K562 (cell line): ENCODE data around the gene PSME1. TPM values are rescaled to one million over a fixed set of nuclear protein-coding genes. Genes with fewer than 3 reads are reported as not detected.

Experiments
- ATAC-seq: fragments of 200-7000 bp; cut with Tn5 transposase; 3 replicates; pipeline ENCODE4 v1.9.1; 2020; ENCODE audit warnings: moderate library complexity
- BruUV-seq: library from RNA; stranded (reverse); fragments of 400-500 nt; replicated peaks from 2 replicates; lab custom pipeline; 2021; lab: Mats Ljungman, UMichigan
- CTCF ChIA-PET: fragments of 300-600 bp; formaldehyde crosslinking; extraction: SDS; loops from one replicate; lab custom pipeline; 2021; ENCODE audit warnings: low intra/inter-chr PET ratio; lab: Yijun Ruan, JAX
- POLR2A ChIA-PET: fragments of 300-600, 350-650 bp; sonication (Branson Sonifier 250); formaldehyde crosslinking; extraction: SDS; loops from one replicate; lab custom pipeline; 2021; ENCODE audit warnings: antibody characterized with exemption, inconsistent platforms; lab: Yijun Ruan, JAX
- DNase-seq, 4 experiments: peaks; one replicate each; pipeline versions ENCODE4 v3.0.0 to v3.0.0-alpha.2; 2011 to 2018; ENCODE audit warnings: low spot score in 3 of 4, mixed read lengths in 3 of 4; ENCODE audit errors: extremely low read depth in 1 of 4
- FAIRE-seq: peaks from 2 replicates; lab custom pipeline; 2011; peaks lifted over from hg19 to GRCh38; lab: Jason Lieb, UNC
- H2AFZ ChIP-seq: 2 replicates; pipeline ENCODE4 v1.6.0; 2011; ENCODE audit warnings: low read depth, low read length, control low read depth, inconsistent platforms
- H3K27ac ChIP-seq: fragments of 200-600 bp; 3 replicates; pipeline ENCODE4 v1.8.0; 2011; ENCODE audit warnings: low read depth, mild to moderate bottlenecking, control low read depth, inconsistent platforms, low read length, moderate library complexity, mixed read lengths; ENCODE audit errors: extremely low read depth
- H3K27me3 ChIP-seq, 2 experiments: fragments of 300-600 bp in 1 of 2; 2 replicates in 1 of 2; 3 replicates in 1 of 2; pipeline versions ENCODE4 v1.6.0 to v1.8.0; 2011; ENCODE audit warnings: inconsistent platforms in 2 of 2, low read length in 2 of 2, mild to moderate bottlenecking in 1 of 2, mixed read lengths in 1 of 2, moderate library complexity in 1 of 2; ENCODE audit not compliant: control insufficient read depth in 2 of 2, insufficient read depth in 2 of 2
- H3K36me3 ChIP-seq: fragments of 300-600 bp; 3 replicates; pipeline ENCODE4 v1.8.0; 2011; ENCODE audit warnings: mild to moderate bottlenecking, low read length, inconsistent platforms; ENCODE audit not compliant: control insufficient read depth, insufficient read depth
- H3K4me1 ChIP-seq, 2 experiments: fragments of 200-600 bp in 1 of 2; replicated peaks in 1 of 2; 2 replicates in 1 of 2; 3 replicates in 1 of 2; pipeline versions ENCODE4 v1.5.1 to v1.8.0; 2011; ENCODE audit warnings: inconsistent platforms in 2 of 2, low read length in 2 of 2, mild to moderate bottlenecking in 1 of 2, mixed read lengths in 1 of 2, moderate library complexity in 1 of 2; ENCODE audit not compliant: control insufficient read depth in 2 of 2, insufficient read depth in 2 of 2
- H3K4me2 ChIP-seq: 2 replicates; pipeline ENCODE4 v1.6.1; 2011; ENCODE audit warnings: low read length, control low read depth, inconsistent platforms, mixed read lengths; ENCODE audit not compliant: insufficient read depth
- H3K4me3 ChIP-seq: fragments of 200-600 bp; sonication (generic), shearing (Covaris generic); 2 replicates; pipeline ENCODE4 v1.5.1; 2016; ENCODE audit warnings: control low read depth, inconsistent platforms
- H3K79me2 ChIP-seq: fragments of 200-600 bp; 3 replicates; pipeline ENCODE4 v1.8.0; 2011; ENCODE audit warnings: low read length, inconsistent platforms; ENCODE audit not compliant: control insufficient read depth, insufficient read depth
- H3K9ac ChIP-seq, 2 experiments: 2 replicates each; pipeline versions ENCODE4 v1.6.0 to v1.6.1; 2011; ENCODE audit warnings: low read depth in 2 of 2, low read length in 2 of 2, control low read depth in 1 of 2, inconsistent platforms in 1 of 2, mild to moderate bottlenecking in 1 of 2, mixed read lengths in 1 of 2; ENCODE audit not compliant: insufficient read depth in 1 of 2
- H3K9me1 ChIP-seq: one replicate; pipeline ENCODE4 v1.6.0; 2011; ENCODE audit warnings: inconsistent platforms, mild to moderate bottlenecking, low read length, moderate library complexity; ENCODE audit not compliant: control insufficient read depth, insufficient read depth
- H3K9me3 ChIP-seq: replicated peaks from 2 replicates; pipeline ENCODE4 v1.5.1; 2011; ENCODE audit warnings: low read depth, low read length, inconsistent platforms; ENCODE audit not compliant: control insufficient read depth, insufficient read depth
- H4K20me1 ChIP-seq: replicated peaks from 2 replicates; pipeline ENCODE4 v1.6.1; 2011; ENCODE audit warnings: low read length, inconsistent platforms, mixed read lengths; ENCODE audit not compliant: control insufficient read depth, insufficient read depth
- ADNP ChIP-seq: fragments of 200-800 bp; sonication (Bioruptor generic); IDR thresholded peaks from 2 replicates; pipeline ENCODE4 v1.6.1; 2016; ENCODE audit warnings: missing genetic modification characterization, missing compliant biosample characterization
- BCOR ChIP-seq: fragments of 450-650 bp; IDR thresholded peaks from 2 replicates; pipeline ENCODE4 v1.6.1; 2016
- CLOCK ChIP-seq: fragments of 250-450 bp; sonication (Bioruptor Pico); IDR thresholded peaks from 2 replicates; pipeline ENCODE4 v1.4.0; 2020; ENCODE audit warnings: mild to moderate bottlenecking, moderate library complexity, borderline replicate concordance
- EHMT2 ChIP-seq: fragments of 450-650 bp; IDR thresholded peaks from 2 replicates; pipeline ENCODE4 v1.6.1; 2018; ENCODE audit warnings: antibody characterized with exemption
- ETV6 ChIP-seq, 3 experiments: fragments of 150-350 bp in 1 of 3; sonication (generic) in 1 of 3; formaldehyde crosslinking in 1 of 3; IDR thresholded peaks; 2 replicates each; pipeline versions ENCODE4 v1.6.1 to v1.8.0; 2014 to 2022; ENCODE audit warnings: borderline replicate concordance in 2 of 3, low read depth in 2 of 3, antibody characterized with exemption in 1 of 3, low read length in 1 of 3, mild to moderate bottlenecking in 1 of 3, missing genetic modification reagents in 1 of 3
- KLF13 ChIP-seq: fragments of 450-650 bp; IDR thresholded peaks from 2 replicates; pipeline ENCODE4 v1.6.1; 2016; ENCODE audit warnings: missing genetic modification characterization, low read depth, mild to moderate bottlenecking, missing compliant biosample characterization, moderate library complexity, borderline replicate concordance
- POLR2G ChIP-seq: fragments of 200-400 bp; formaldehyde crosslinking; IDR thresholded peaks from 2 replicates; pipeline ENCODE4 v1.6.1; 2017; ENCODE audit warnings: low read depth, mild to moderate bottlenecking, antibody characterized with exemption, low read length, moderate library complexity
- RBFOX2 ChIP-seq: fragments of 200-400 bp; formaldehyde crosslinking; IDR thresholded peaks from 2 replicates; pipeline ENCODE4 v1.6.1; 2017; ENCODE audit warnings: low read depth, mild to moderate bottlenecking, low read length, moderate library complexity
- TAF15 ChIP-seq: fragments of 200-400 bp; formaldehyde crosslinking; IDR thresholded peaks from 2 replicates; pipeline ENCODE4 v1.6.1; 2017; ENCODE audit warnings: mild to moderate bottlenecking, low read depth, low read length, moderate library complexity
- ZEB2 ChIP-seq: fragments of 450-650 bp; IDR thresholded peaks from 2 replicates; pipeline ENCODE4 v1.6.1; 2016
- WGBS: fragments of 100-300 bp; shearing (Covaris generic); methylation state at CpG from one replicate; pipeline ENCODE4 v1.1.6; 2016; ENCODE audit warnings: low coverage, mixed read lengths; ENCODE audit not compliant: insufficient coverage; ENCODE audit errors: missing lambda C conversion rate; 5-methylcytosine and 5-hydroxymethylcytosine counted together
- in situ Hi-C: fragments of 300-500 bp; cut with MboI; formaldehyde crosslinking; loops from 4 replicates; pipeline ENCODE4 v1.15.0; 2018; ENCODE audit warnings: inconsistent platforms, mixed read lengths
- intact Hi-C: fragments of 100-400 bp; cut with micrococcal nuclease; formaldehyde crosslinking; loops from 2 replicates; pipeline ENCODE4 v1.14.2; 2022
- polyA plus RNA-seq, 8 experiments: library from polyadenylated mRNA; depleted of rRNA in 4 of 8; stranded (reverse) in 5 of 8; unstranded in 3 of 8; fragments of >200 nt; fragmentation: Nextera tagmentation in 2 of 8; fragmentation: Illumina TruSeq in 1 of 8; extraction: Ambion mirVana in 2 of 8; extraction: Trizol in 1 of 8; gene quantifications; 2 replicates each; pipeline versions ENCODE4 v1.2.1 to v1.2.3, GENCODE V29; 2011 to 2014; ENCODE audit warnings: inconsistent platforms in 1 of 8, missing spikeins in 1 of 8
- total RNA-seq, 7 experiments: library from RNA; depleted of rRNA in 6 of 7; stranded (reverse); fragments of >200 nt in 6 of 7; fragmentation: Illumina TruSeq in 2 of 7; extraction: Trizol in 2 of 7; gene quantifications; 2 replicates each; pipeline versions ENCODE4 v1.2.1 to v1.2.3, GENCODE V29; 2011 to 2021; ENCODE audit warnings: low replicate concordance in 1 of 7

Gene PSME1
- total and polyA plus RNA-seq, 9 of the 15 experiments (the other 6 are each of a cell fraction or from before 2014, with no cell fraction given), result 20.3 to 180 (median 67.5) TPM

- no TSS peak for BruUV-seq
Observed at GRCh38 chr14:24181371-24182077, 45.5 kb downstream of the PSME1 start.

GRCh38 chr14:24182110-24182882, 46.3 kb downstream of the PSME1 start:
- ChIA-PET CTCF (no interaction called here), POLR2A (no interaction called here)
- Histone ChIP-seq H3K4me3 (no peak overlapping the region), H3K79me2 (peaks cover 4% of the 10 kb centered on the region), H3K4me2 (no peak overlapping the region), H3K27me3 (no peaks in the 10 kb centered on the region), H3K27ac (no peak overlapping the region), H3K9ac (no peak overlapping the region), H3K9me3 (no peaks in the 10 kb centered on the region), H3K4me1 (peaks cover 0 to 4% of the 10 kb centered on the region in 2 experiments; a peak in 2 of 5 replicates), H2AFZ (no peak overlapping the region), H3K36me3 (peaks cover 86% of the 10 kb centered on the region; the same call in 2 of the 3 replicates), H4K20me1 (no peaks in the 10 kb centered on the region), H3K9me1 (no peaks in the 10 kb centered on the region)
- FAIRE-seq, result no peak
- in situ Hi-C loops, result no loop called here
- no TSS peak for BruUV-seq
- 86% methylated on average over 9 of the region's 14 CpGs for WGBS
- TF ChIP-seq ETV6 (IDR thresholded peaks at IDR 0.05; ENCODE audit: borderline replicate concordance in 1 of 2, low read depth in 2 of 2, low read length in 1 of 2) (no peak), ETV6 (CRISPR knock-in tag; IDR thresholded peaks at IDR 0.05; ENCODE audit: borderline replicate concordance) (no peak), POLR2G (peak; percentile 3; the same call in 1 of the 2 replicates), KLF13 (tag) (no peak), RBFOX2 (peak; percentile 48), CLOCK (CRISPR knock-in tag) (no peak), ZEB2 (no peak), ADNP (no peak)
- no peak for DNase-seq
- ATAC-seq, result no peak
- intact Hi-C loops, result no loop called here

More at GRCh38 chr14:24181371-24182077, 45.5 kb downstream of the PSME1 start:
- ChIA-PET CTCF (no interaction called here), POLR2A (no interaction called here)
- H3K9ac ChIP-seq, result peak overlapping the region in 1 of 2 experiments; percentile 45; a peak in 1 of 4 replicates
- H3K4me1 ChIP-seq, result no peaks in the 10 kb centered on the region; a peak in 1 of 5 replicates
- no peaks in the 10 kb centered on the region for H3K9me3 ChIP-seq
- no peak for ATAC-seq
- no peaks in the 10 kb centered on the region for H3K9me1 ChIP-seq
- H2AFZ ChIP-seq, result no peak overlapping the region
- TF ChIP-seq POLR2G (peak; percentile 50; the same call in 1 of the 2 replicates), RBFOX2 (peak; percentile 65), BCOR (no peak), TAF15 (no peak), EHMT2 (no peak)
- TF ChIP-seq, all 486 proteins: peak for 2
- in situ Hi-C loops, result no loop called here
- Histone ChIP-seq H3K27me3 (no peaks in the 10 kb centered on the region), H3K4me2 (no peak overlapping the region), H3K4me3 (no peak overlapping the region), H3K79me2 (no peaks in the 10 kb centered on the region), H3K36me3 (peaks cover 78% of the 10 kb centered on the region; the same call in 2 of the 3 replicates), H4K20me1 (no peaks in the 10 kb centered on the region), H3K27ac (no peak overlapping the region)
- no peak for DNase-seq
- FAIRE-seq, result no peak
- WGBS, result 86% methylated on average over 11 of the region's 19 CpGs
- intact Hi-C loops, result no loop called here
